Pons (tissue), 1 donor: ENCODE measurements around the gene NCAPH2.
"Not testable (repeated sequence)": the region's sequence is repeated elsewhere in the genome, so short reads cannot be mapped to it uniquely, and the experiment has no call there.

ENCODE experiments used
- DNase-seq: peaks from one replicate; pipeline ENCODE4 v3.0.0-alpha.2; 2016; ENCODE audit warnings: low spot score

The NCAPH2 gene

GRCh38 chr22:50519151-50519550 lies 11.1 kb downstream of the NCAPH2 start:
- no peak for DNase-seq

- DNase-seq, result not testable (repeated sequence)
Observed at GRCh38 chr22:50520184-50520583, 12.2 kb downstream of the NCAPH2 start.

- DNase-seq, result no peak
Observed at GRCh38 chr22:50520826-50521453, 12.9 kb downstream of the NCAPH2 start.

GRCh38 chr22:50521710-50522109 lies 13.7 kb downstream of the NCAPH2 start:
- DNase-seq, result no peak

- DNase-seq, result no peak
Observed at GRCh38 chr22:50522208-50522805, 14.3 kb downstream of the NCAPH2 start.

- no peak for DNase-seq
Observed at GRCh38 chr22:50522806-50523438, 14.9 kb downstream of the NCAPH2 start.

GRCh38 chr22:50523458-50523805 lies 15.4 kb downstream of the NCAPH2 start:
- DNase-seq, result no peak

- DNase-seq, result no peak
Observed at GRCh38 chr22:50523806-50524675, 16.0 kb downstream of the NCAPH2 start.

- no peak for DNase-seq
Observed at GRCh38 chr22:50524676-50525103, 16.7 kb downstream of the NCAPH2 start.

- peak; percentile 93 for DNase-seq
Observed at GRCh38 chr22:50525104-50525857, 17.3 kb downstream of the NCAPH2 start, which contains the start of gene SCO2. SCO2 (minus strand) TSS chr22:50525598; CDS start chr22:50524411, 1,187 bp downstream.

- no peak for DNase-seq
Observed at GRCh38 chr22:50525858-50526107, 17.8 kb downstream of the NCAPH2 start.

- DNase-seq, result peak; percentile 51
Observed at GRCh38 chr22:50526108-50526833, 18.2 kb downstream of the NCAPH2 start.

GRCh38 chr22:50526834-50527801 lies 19.1 kb downstream of the NCAPH2 start:
- peak; percentile 43 for DNase-seq

GRCh38 chr22:50527921-50528681 lies 20.1 kb downstream of the NCAPH2 start:
- no peak for DNase-seq

GRCh38 chr22:50528682-50529415 lies 20.8 kb downstream of the NCAPH2 start:
- DNase-seq, result no peak

GRCh38 chr22:50529416-50529896 lies 21.4 kb downstream of the NCAPH2 start:
- DNase-seq, result no peak

- DNase-seq, result no peak
Observed at GRCh38 chr22:50529897-50530579, 22.0 kb downstream of the NCAPH2 start, which contains the start of gene TYMP. TYMP (minus strand) TSS chr22:50530012; CDS start chr22:50529709, 303 bp downstream.

GRCh38 chr22:50530580-50530876 lies 22.5 kb downstream of the NCAPH2 start:
- DNase-seq, result no peak
